C4-2B (cell line): ENCODE measurements around the gene NR4A3.
A peak's percentile ranks its signal among the peaks of the same experiment; 100 is the strongest.

Source experiments
- H3K27ac ChIP-seq: fragments of 450-650 bp; 2 replicates; pipeline ENCODE4 v1.5.1; 2017
- CTCF ChIP-seq: fragments of 450-650 bp; conservative IDR thresholded peaks from 2 replicates; pipeline ENCODE4 v1.5.1; 2017; ENCODE audit warnings: mild to moderate bottlenecking
- ZFX ChIP-seq: fragments of 450-650 bp; IDR thresholded peaks from 2 replicates; pipeline ENCODE4 v1.6.1; 2017

Gene NR4A3

GRCh38 chr9:99814359-99814758 is 7.3 kb upstream of the NR4A3 start:
- no peak for TF ChIP-seq ZFX
- TF ChIP-seq CTCF = no peak
- no peak overlapping the region for H3K27ac ChIP-seq

GRCh38 chr9:99816392-99816791 is 5.3 kb upstream of the NR4A3 start:
- H3K27ac ChIP-seq = no peak overlapping the region
- TF ChIP-seq ZFX (no peak), CTCF (no peak)

DNA sequence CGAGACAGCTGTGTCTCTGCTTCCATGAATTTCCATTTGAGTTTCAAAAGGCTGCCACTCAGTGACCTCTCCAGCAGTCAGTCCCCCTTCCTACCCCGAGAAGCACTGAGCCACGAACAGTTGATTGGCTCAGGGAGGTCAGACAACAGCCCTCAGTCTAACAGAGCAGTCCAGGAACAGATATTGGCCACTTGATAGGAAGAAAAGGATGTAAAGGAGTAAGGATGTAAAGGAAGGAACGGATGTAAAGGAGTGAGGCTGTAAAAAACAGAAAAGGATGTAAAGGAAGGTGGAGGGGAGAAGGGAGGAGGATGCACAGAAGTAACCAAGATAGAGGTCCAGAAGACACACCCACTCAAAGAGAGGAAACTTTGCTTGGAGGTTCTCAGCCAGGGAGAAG is 3.2 kb upstream of the NR4A3 start:
- H3K27ac ChIP-seq = no peak overlapping the region
- TF ChIP-seq CTCF (no peak), ZFX (no peak)

- TF ChIP-seq CTCF = no peak
- TF ChIP-seq ZFX = peak; percentile 70; the same call in 1 of the 2 replicates
- H3K27ac ChIP-seq = peak overlapping the region; percentile 82
Measured at GRCh38 chr9:99819123-99819855, 2.4 kb upstream of the NR4A3 start.

DNA sequence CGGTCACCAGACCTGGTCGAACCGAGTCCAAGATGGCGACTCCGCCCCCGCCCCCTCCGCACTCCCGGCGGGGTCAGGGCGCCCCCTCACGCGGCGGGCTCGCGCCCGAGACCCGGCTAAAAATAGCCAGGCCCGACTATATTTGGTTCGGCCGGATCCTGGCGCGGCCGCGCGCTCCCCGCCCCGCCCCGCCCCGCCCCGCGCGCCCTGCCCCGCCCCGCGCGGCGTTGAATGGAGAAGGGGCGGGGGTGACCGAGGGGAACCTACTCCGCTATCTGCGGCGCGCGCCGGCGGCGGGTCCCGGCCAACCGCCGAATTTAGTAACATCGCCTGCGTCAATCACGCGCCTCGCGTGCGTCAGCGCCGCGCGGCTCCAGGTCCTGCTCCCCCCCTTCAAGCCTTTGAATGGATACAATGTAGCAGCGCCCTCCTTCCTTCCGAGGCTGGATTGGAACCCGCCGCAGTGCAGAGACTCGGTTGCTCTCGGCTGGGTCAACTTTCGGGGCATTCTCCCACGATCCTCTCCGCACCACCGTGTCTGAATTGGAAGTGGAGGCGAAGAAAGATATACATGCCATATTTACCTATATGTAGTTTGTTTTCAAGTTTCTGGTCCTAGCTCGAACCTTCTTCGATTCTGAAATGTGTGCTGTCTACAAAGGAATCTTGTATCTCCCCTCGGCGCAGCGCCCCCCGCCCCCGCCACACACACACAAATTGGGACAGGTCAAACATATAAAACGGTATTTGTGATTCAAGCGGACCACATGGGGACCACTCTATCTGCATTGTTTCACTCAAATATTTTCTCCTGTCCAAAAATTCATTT is 1.6 kb upstream of the NR4A3 start:
- TF ChIP-seq ZFX = peak; percentile 16; the same call in 1 of the 2 replicates
- TF ChIP-seq CTCF = peak; percentile 26
- H3K27ac ChIP-seq = peak overlapping the region; percentile 82

- no peak for TF ChIP-seq CTCF
- TF ChIP-seq ZFX = no peak
- H3K27ac ChIP-seq = peak overlapping the region; percentile 58
Measured at GRCh38 chr9:99820685-99821395, 845 bp upstream of the NR4A3 start.
